GM19239 (cell line): ENCODE data around the gene U2AF1L4.

Experiments used
- DNase-seq: peaks from one replicate; pipeline ENCODE4 v3.0.0; 2011; ENCODE audit warnings: low spot score; ENCODE audit not compliant: insufficient read length
- FAIRE-seq: peaks from 2 replicates; lab custom pipeline; 2011; peaks lifted over from hg19 to GRCh38; lab: Jason Lieb, UNC

U2AF1L4 gene

GRCh38 chr19:35759697-35760096 lies 14.5 kb upstream of the U2AF1L4 start:
- FAIRE-seq (no peak), DNase-seq (no peak)

- DNase-seq, result peak; percentile 98
- FAIRE-seq, result peak; percentile 100
Measured at GRCh38 chr19:35757749-35758608, 12.8 kb upstream of the U2AF1L4 start, which contains the start of gene PROSER3. Gene PROSER3 (plus strand): TSS chr19:35758176. CDS start chr19:35758216, 40 bp downstream.

GRCh38 chr19:35757231-35757748 lies 12.1 kb upstream of the U2AF1L4 start:
- no peak for DNase-seq
- FAIRE-seq, result no peak

GRCh38 chr19:35756377-35757230 lies 11.4 kb upstream of the U2AF1L4 start, which contains the start of gene HSPB6:
Gene HSPB6 (minus strand): TSS chr19:35757029. CDS start chr19:35757008, 21 bp downstream.
- no peak for FAIRE-seq

GRCh38 chr19:35755550-35756376 lies 10.5 kb upstream of the U2AF1L4 start:
- FAIRE-seq (no peak), DNase-seq (no peak)

More at GRCh38 chr19:35756377-35757230, 11.4 kb upstream of the U2AF1L4 start, which contains the start of gene HSPB6:
- DNase-seq, result no peak

GRCh38 chr19:35755131-35755549 lies 9.9 kb upstream of the U2AF1L4 start:
- FAIRE-seq, result no peak
- DNase-seq, result no peak

GRCh38 chr19:35754370-35755130 lies 9.3 kb upstream of the U2AF1L4 start:
- no peak for FAIRE-seq
- DNase-seq, result no peak

- FAIRE-seq, result no peak
Measured at GRCh38 chr19:35753634-35754369, 8.6 kb upstream of the U2AF1L4 start.

GRCh38 chr19:35752746-35753350 lies 7.6 kb upstream of the U2AF1L4 start:
- FAIRE-seq, result no peak
- no peak for DNase-seq

More at GRCh38 chr19:35753634-35754369, 8.6 kb upstream of the U2AF1L4 start:
- DNase-seq, result no peak

- no peak for FAIRE-seq
- no peak for DNase-seq
Measured at GRCh38 chr19:35751839-35752745, 6.9 kb upstream of the U2AF1L4 start.

GRCh38 chr19:35750167-35750566 lies 4.9 kb upstream of the U2AF1L4 start:
- FAIRE-seq, result no peak
- no peak for DNase-seq

- peak; percentile 99 for FAIRE-seq
- DNase-seq, result peak; percentile 87
Measured at GRCh38 chr19:35748106-35749020, 3.1 kb upstream of the U2AF1L4 start, which contains the start of gene LIN37. Gene LIN37 (plus strand): TSS chr19:35748576. CDS start chr19:35748725, 149 bp downstream.

GRCh38 chr19:35746531-35746930 lies 1.3 kb upstream of the U2AF1L4 start:
- FAIRE-seq, result no peak
- DNase-seq, result no peak

GRCh38 chr19:35746087-35746462 lies 857 bp upstream of the U2AF1L4 start:
- FAIRE-seq, result no peak
- DNase-seq, result no peak

GRCh38 chr19:35744430-35745327 lies 539 bp downstream of the U2AF1L4 start:
- DNase-seq (no peak), FAIRE-seq (no peak)
